ENCODE measurements around the gene RPS29. TPM values are rescaled to one million over a fixed set of nuclear protein-coding genes. Genes with fewer than 3 reads are reported as not detected.

The RPS29 gene
- total and polyA plus RNA-seq, 2 of the 13 experiments (the other 11 are each of a cell fraction or from before 2014, with no cell fraction given): 4,303 to 8,215 TPM

GRCh38 chr14:49634547-49635334 lies 48.6 kb upstream of the RPS29 start, which contains the start of gene DNAAF2:
Gene DNAAF2 (minus strand): TSS chr14:49635244. CDS start chr14:49635149, 95 bp downstream.
- Histone ChIP-seq H3K79me2 (ENCODE audit: insufficient read depth, low read length) (peaks cover 69% of the 10 kb centered on the region), H4K20me1 (ENCODE audit: insufficient read depth, low read length) (0 out of 2 replicates have a peak, but pooled peaks cover 6% of the 10 kb centered on the region), H3K36me3 (replicated peaks in 1 of 2; ENCODE audit: control insufficient read depth in 1 of 2, insufficient read depth in 2 of 2, low read length in 2 of 2) (peaks cover 1 to 8% of the 10 kb centered on the region in 2 experiments; a peak in 3 of 5 replicates), H3K4me2 (ENCODE audit: low read depth, low read length) (peak within 1 kb of the TSS; percentile 82), H3K27me3 (ENCODE audit: control insufficient read depth in 1 of 2, insufficient read depth in 2 of 2, low read length in 2 of 2) (no peaks in the 10 kb centered on the region; a peak in 1 of 5 replicates), H3K9ac (ENCODE audit: insufficient read depth, low read depth, low read length) (peak within 1 kb of the TSS; percentile 94), H3K9me3 (ENCODE audit: low read length) (no peaks in the 10 kb centered on the region), H3K4me3 (replicated peaks in 1 of 3; ENCODE audit: insufficient read depth in 1 of 3, low read depth in 2 of 3, low read length in 3 of 3) (peak within 1 kb of the TSS; percentile 87 to 99 (median 96)), H2AFZ (ENCODE audit: low read length) (no peak within 1 kb of the TSS), H3K4me1 (ENCODE audit: insufficient read depth, low read length) (peaks cover 51% of the 10 kb centered on the region), H3K27ac (ENCODE audit: extremely low read length, insufficient read depth, low read length) (peak within 1 kb of the TSS; percentile 93)
- DNase-seq (ENCODE audit: low spot score): peak; percentile 76
- ATAC-seq: peak; percentile 61
- intact Hi-C loops (cut with micrococcal nuclease; ENCODE audit: unreplicated experiment) (loop anchor here (1.0 kb wide), 5 partner anchors 36 to 218 kb away; partner anchors contain the start of genes KLHDC2, LRR1 and NEMF), in situ Hi-C loops (cut with HindIII; ENCODE audit: extremely low pct_ligation_motif_present, low pct_unique_long_range_greater_than_20kb) (loop anchor here (5.0 to 10.0 kb wide), 2 partner anchors 133 to 200 kb away; partner anchors contain the start of gene KLHDC2)
- ChIA-PET POLR2A (interaction anchor here (0.8 to 4.0 kb wide), 21 partner anchors 8 to 369 kb away, joined by 3 to 76 read pairs (median 6); partner anchors contain the start of genes KLHDC1, KLHDC2, LRR1 and MGAT2), CTCF (ENCODE audit: low intra/inter-chr PET ratio, low total read pairs) (interaction anchor here (1.3 to 2.2 kb wide), 2 partner anchors 14 to 195 kb away, joined by 3 to 11 read pairs; partner anchors contain the start of genes MGAT2 and RPL36AL)
- FAIRE-seq: no peak
- 0% methylated on average over 2 of the region's 80 CpGs for WGBS (ENCODE audit: low lambda C conversion rate)
- TSS peak; percentile 45 for BruUV-seq (replicated peaks)
- no peak for TF ChIP-seq ZNF121 (CRISPR knock-in tag; IDR thresholded peaks at IDR 0.05)
- TF ChIP-seq ZNF639 (CRISPR knock-in tag; conservative IDR thresholded peaks at IDR 0.05): no peak
- 0 out of 2 replicates have a peak, but pooled peaks have one; percentile 37 for TF ChIP-seq ZNF180 (CRISPR knock-in tag; IDR thresholded peaks at IDR 0.05; ENCODE audit: borderline replicate concordance, low read depth)
- TF ChIP-seq KAT8 (CRISPR knock-in tag; IDR thresholded peaks at IDR 0.05): no peak
- peak; percentile 87 for TF ChIP-seq MAX (IDR thresholded peaks at IDR 0.05)
- 0 out of 2 replicates have a peak, but pooled peaks have one; percentile 30 for TF ChIP-seq ZNF670 (CRISPR knock-in tag; IDR thresholded peaks at IDR 0.05; ENCODE audit: borderline replicate concordance)
- TF ChIP-seq MIER3 (CRISPR knock-in tag; IDR thresholded peaks at IDR 0.05; ENCODE audit: borderline replicate concordance): no peak; the same call in 1 of the 2 replicates
- TF ChIP-seq HBP1 (CRISPR knock-in tag; IDR thresholded peaks at IDR 0.05; ENCODE audit: low read depth): no peak; the same call in 1 of the 2 replicates
- 0 out of 2 replicates have a peak, but pooled peaks have one; percentile 11 for TF ChIP-seq ZNF605 (CRISPR knock-in tag; IDR thresholded peaks at IDR 0.05)
- TF ChIP-seq ZNF672 (CRISPR knock-in tag; IDR thresholded peaks at IDR 0.05): no peak
- TF ChIP-seq ZNF543 (CRISPR knock-in tag; IDR thresholded peaks at IDR 0.05): no peak
- no peak for TF ChIP-seq ATRX (CRISPR knock-in tag; IDR thresholded peaks at IDR 0.05; ENCODE audit: borderline replicate concordance)
- TF ChIP-seq ZBTB14 (CRISPR knock-in tag; IDR thresholded peaks at IDR 0.05): no peak
- no peak for TF ChIP-seq SP140L (CRISPR knock-in tag; IDR thresholded peaks at IDR 0.05; ENCODE audit: borderline replicate concordance)
- TF ChIP-seq KLF16 (CRISPR knock-in tag; IDR thresholded peaks at IDR 0.05): no peak; a peak in 1 of 4 replicates
- TF ChIP-seq U2AF2 (IDR thresholded peaks at IDR 0.05; ENCODE audit: low read depth, low read length): no peak
- TF ChIP-seq ZNF431 (CRISPR knock-in tag; IDR thresholded peaks at IDR 0.05; ENCODE audit: borderline replicate concordance, low read depth): peak; percentile 16; the same call in 1 of the 2 replicates
- TF ChIP-seq POGZ (CRISPR knock-in tag; IDR thresholded peaks at IDR 0.05): peak; percentile 32; the same call in 1 of the 2 replicates
